Mesenteric fat pad (tissue), 1 donor: ENCODE data around the gene LRIG3. TPM values are rescaled to one million over a fixed set of nuclear protein-coding genes. Genes with fewer than 3 reads are reported as not detected.
"Not testable (repeated sequence)": the region's sequence is repeated elsewhere in the genome, so short reads cannot be mapped to it uniquely, and the experiment has no call there.

Experiments used
- DNase-seq: peaks from one replicate; pipeline ENCODE4 v3.0.0-alpha.2; 2020; ENCODE audit warnings: low spot score
- long read RNA-seq: library from polyadenylated mRNA; unstranded; transcript quantifications from one replicate; pipeline ENCODE4 v2.0.0, GENCODE V29; 2020
- total RNA-seq: library from RNA; stranded (reverse); fragmentation: NEBNext Ultra II Directional; extraction: Animal tissue kit (Norgen Biotek cat#: 25700); gene quantifications from one replicate; pipeline ENCODE4 v1.2.1, GENCODE V29; 2021
- donor health status: DM: yes; HTN: yes; CAD: no.

The LRIG3 gene, protein sequence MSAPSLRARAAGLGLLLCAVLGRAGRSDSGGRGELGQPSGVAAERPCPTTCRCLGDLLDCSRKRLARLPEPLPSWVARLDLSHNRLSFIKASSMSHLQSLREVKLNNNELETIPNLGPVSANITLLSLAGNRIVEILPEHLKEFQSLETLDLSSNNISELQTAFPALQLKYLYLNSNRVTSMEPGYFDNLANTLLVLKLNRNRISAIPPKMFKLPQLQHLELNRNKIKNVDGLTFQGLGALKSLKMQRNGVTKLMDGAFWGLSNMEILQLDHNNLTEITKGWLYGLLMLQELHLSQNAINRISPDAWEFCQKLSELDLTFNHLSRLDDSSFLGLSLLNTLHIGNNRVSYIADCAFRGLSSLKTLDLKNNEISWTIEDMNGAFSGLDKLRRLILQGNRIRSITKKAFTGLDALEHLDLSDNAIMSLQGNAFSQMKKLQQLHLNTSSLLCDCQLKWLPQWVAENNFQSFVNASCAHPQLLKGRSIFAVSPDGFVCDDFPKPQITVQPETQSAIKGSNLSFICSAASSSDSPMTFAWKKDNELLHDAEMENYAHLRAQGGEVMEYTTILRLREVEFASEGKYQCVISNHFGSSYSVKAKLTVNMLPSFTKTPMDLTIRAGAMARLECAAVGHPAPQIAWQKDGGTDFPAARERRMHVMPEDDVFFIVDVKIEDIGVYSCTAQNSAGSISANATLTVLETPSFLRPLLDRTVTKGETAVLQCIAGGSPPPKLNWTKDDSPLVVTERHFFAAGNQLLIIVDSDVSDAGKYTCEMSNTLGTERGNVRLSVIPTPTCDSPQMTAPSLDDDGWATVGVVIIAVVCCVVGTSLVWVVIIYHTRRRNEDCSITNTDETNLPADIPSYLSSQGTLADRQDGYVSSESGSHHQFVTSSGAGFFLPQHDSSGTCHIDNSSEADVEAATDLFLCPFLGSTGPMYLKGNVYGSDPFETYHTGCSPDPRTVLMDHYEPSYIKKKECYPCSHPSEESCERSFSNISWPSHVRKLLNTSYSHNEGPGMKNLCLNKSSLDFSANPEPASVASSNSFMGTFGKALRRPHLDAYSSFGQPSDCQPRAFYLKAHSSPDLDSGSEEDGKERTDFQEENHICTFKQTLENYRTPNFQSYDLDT
- 17.6 TPM for total RNA-seq
- long read RNA-seq, full-length matches to known transcripts: 1 of 12 reads
- long read RNA-seq, partial matches to known transcripts: 8 of 12 reads
- long read RNA-seq, other reads (novel, unspliced or antisense): 3 of 12 reads

DNA sequence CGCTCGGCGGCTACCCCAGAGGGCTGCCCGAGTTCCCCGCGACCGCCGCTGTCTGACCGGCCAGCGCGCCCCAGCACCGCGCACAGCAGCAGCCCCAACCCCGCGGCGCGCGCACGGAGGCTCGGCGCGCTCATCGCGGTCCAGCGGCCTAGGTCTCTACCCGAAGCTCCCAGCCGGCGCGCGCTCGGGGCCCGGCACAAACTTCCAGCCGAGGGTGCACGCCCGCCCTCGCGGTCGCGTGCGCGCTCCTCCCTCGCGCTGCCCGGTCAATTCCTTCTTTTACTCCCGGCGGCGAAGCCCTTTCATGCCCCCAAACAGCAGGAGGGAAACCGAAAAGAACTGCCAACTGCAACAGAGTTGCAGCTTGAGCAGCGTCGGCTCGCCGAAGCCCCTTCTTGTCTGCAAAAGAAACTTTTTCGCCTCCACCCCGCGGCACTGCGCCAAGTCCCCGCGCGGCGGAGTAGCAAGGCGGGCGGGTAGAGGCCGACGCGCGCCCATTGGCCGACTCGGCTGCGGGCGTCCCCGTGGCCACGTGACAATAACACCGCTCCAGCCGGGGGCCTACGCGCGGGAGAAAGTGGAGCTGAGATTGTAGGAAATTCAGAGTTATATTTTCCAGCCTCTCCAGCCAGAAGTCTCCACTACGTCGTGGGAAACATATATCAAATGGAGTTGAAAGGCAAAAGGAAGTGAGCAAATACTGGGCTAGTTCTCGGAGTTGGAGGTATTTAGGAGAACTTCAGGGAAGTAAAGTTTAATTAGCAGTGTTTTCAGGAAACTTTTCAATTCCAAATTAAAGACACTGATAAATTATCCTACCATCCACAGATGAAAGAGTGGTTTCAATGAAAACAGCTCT, at the start of gene LRIG3:
Gene LRIG3, minus strand, starts transcription at position 403 of the 859 bp plus-strand sequence. Its CDS starts 269 bp downstream, at position 134.
- peak; percentile 96 for DNase-seq

DNA sequence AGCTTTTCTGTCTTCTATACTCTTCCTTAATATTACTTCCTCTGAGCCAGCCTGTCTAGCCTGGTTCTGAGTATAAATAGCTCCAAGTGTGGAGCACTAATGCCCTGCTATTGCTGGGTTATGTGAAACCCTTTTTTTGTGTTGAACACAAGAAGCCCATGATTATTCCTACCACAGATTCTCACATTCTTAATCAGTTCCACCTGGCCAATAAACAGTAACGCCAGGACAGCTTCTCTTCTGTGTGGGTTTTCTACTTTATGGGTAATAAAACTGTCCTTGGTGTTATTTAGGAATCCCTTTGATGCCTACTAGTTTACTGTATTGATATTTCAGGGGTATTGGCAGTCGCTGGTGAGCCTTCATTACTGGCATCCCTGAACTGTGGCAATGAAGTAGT, 48.9 kb upstream of the LRIG3 start:
- no peak for DNase-seq

DNA sequence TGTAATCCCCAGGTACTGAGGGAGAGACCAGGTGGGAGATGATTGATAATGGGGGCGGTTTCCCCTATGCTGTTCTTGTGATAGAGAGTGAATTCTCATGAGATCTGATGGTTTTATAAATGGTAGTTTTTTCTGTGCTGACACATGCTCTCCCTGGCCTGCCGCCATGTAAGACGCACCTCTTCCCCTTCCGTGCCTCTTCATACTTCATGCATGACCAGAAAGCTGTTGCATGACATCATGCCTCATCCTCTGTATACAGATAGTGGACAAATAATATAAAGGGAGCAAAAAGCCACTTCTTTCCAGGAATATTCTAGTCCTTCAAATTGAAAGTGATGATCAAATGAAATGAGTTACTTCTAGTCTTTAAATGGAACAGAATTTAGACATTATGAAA, 47.3 kb upstream of the LRIG3 start:
- DNase-seq: no peak

DNA sequence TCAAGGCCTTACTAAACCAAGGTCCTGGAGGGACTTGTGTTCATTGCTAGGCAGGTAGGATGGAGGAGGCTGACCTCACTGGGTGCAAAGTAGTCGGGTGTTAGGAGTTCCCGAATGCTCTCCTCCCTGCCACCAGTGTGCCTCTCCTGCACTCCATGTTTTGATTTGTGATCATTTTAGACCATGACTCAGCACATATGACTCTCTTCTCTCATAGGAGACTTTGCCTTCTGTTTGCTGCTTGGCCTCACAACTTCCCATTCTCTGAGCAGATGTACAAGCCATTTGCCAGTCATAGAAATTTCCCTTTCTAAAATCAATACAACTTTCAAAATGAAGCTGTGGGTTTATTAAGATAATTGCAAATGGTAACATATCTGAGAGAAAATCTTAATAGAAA, 46.6 kb upstream of the LRIG3 start:
- no peak for DNase-seq

DNA sequence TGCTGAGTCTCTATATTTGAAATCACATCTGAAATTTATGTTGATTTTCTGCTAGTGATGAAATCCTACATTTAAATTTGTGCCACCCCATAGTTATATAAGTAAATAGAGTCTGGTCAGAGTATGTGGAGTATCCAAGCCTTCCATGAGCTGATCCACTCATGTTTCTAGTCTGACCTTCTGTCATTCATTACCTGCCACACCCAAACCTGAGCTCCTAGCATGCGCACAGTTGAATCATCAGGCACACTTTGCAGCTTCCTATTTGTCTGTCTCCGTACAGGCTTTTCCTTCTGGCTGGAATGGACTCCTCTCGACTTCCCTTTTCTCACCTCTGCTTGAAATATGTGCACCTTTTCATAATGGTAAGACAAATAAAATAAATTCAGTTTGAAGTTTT, 45.3 kb upstream of the LRIG3 start:
- DNase-seq: no peak

DNA sequence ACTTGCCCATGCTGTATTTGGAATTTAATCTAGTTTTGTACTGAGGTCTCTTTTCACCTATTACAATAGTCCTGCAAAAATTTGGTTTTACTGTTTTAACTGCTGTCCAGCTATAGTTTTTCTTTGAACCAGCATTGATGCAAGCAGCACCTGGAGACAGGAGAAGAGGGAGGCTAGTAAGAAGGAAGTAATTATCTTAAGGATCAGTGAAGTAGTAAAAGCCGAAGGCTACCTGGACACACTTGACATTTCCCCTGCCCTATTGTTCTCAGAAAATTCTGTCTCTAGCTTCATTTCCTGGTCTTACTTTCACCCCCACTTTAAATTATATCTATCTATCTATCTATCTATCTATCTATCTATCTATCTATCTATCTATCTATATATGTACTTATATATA, 43.5 kb upstream of the LRIG3 start:
- no peak for DNase-seq

DNA sequence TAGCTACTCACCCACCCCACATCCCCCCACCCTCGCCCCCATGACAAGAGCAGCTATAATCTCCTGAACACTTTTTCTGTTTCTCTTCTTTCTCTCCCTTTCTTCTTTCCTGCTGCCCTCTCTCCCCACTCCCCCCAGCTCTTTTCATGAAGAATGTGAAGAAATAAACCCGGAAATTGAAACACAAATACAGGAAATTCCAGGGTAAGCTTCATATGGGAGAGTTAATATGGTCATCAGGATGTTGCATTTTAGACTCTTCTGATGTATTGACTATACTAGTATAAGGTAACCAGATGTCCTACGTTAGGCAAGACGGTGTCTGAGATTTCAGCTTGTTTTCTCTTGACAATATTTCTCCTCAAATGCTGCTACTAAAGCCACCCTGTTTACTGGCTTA, 41.6 kb upstream of the LRIG3 start:
- no peak for DNase-seq

DNA sequence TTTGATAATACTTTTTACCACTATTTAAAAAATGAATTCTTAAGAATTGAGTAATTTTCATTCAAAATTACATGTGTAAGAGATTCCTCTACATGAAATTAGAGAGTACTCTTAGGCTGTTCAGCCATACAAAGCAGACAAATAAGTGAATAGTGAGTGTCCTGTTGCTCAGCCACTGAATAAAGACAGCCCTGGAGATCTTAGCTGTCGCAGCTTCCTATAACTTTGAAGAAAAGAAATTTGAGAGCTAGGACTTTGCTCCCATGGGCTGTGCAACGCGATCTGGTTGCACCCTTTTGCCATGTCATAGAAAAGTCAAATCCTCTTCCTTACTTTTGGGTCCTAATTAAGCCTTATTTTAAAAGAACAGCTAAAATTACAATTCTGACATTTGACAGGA, 40.9 kb upstream of the LRIG3 start:
- no peak for DNase-seq

DNA sequence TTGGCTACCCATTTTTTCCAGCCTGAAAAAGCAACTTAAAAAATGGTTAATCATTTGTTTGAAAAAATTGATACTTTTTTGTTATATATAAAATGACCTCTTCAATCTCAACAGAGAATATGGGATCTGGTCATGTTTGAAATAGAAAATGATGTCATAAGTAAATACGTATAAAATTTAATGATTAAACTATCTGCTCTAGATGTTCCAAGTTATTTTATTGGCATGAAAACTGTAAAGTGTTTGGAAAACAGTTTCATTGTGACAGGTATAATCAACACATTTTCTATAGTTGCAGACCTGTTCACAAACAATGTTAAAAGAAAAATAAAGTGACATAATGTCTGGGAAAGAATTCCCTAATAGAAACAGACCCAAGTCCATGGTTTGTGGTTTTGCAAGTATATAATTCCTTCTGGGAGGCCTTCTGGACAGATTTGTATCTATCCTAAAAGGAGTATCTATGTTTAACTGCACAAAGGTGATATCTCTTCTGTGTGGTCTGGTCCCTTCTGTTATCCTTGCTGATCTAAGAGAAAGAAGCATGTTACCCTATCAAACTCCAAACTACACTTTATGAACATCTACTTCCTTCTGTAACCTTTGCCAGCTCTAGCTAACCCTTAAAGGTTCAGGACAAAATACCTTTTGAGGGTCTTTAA, 39.5 kb upstream of the LRIG3 start:
- no peak for DNase-seq

DNA sequence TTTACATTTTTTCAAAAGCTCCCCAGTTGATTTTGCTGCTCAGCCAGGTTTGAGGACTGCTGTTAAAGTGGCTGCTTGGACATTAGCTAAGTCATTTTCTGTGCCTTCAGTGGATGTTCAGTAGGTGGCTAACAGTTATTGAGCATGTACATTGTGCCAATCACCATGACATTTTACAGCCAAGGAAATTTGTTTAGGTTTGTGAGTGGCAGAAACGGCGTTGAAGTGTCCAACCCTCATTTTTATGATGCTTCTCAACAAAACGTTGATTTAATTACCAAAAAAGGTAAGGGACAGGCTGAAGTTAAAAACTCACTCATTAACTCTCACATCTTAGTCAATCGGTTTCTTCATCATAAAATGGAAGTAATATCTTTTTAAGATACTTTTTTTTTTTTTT, 37.0 kb upstream of the LRIG3 start:
- DNase-seq: no peak

DNA sequence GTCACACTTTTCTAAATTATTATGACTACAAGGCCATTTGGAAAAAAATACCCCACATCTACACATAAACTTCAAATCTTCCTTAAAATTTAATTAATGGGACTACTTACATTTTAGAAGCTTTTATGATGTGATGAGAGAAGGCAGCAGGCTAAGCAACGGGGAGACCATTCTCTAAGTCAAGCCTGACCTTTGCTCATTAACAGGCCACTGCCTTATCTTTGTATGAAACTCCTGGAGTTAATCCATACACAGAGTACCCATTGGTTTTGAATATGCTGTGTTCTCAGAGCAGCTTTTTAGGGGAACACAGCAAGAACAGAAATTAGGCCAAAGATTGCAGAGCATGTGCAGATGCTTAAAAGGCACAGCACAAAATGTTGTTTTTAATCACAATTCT, 35.5 kb upstream of the LRIG3 start:
- DNase-seq: no peak

DNA sequence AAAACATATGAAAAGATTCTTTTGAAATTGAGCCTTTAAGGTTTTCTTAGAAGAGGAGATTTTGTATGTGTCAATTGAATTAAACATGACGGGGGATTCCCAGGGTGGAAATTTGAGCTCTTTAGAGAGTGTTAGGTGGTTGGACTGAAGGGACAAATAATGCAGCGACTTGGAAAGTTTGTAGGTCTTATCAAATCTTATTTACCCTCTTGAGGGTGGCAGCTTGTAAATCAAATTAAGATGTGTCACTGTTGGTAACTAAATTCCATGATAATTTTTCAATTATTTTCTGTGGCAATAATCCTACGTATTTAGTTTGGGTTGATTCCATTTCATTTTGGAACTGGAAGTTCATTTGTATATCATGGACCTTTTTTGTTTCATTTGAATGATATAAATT, 33.7 kb upstream of the LRIG3 start:
- DNase-seq: no peak

DNA sequence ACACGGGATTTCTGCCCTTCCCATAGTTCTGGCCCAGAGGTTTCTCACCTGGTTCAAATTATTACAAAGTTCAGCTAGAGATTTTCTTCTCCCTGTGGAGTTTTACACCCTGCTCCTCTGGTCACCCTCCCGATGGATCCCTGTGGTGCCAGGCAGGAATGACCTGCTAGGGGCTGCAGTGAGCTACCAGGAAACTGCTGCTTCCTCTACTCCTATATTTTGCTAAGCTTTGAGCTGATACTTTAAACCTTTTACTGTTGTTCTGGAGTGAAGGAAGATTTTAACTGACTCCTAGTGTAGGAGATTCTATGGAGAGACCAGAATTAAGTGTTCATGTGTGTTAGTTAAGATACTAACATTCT, 30.4 kb upstream of the LRIG3 start:
- no peak for DNase-seq

DNA sequence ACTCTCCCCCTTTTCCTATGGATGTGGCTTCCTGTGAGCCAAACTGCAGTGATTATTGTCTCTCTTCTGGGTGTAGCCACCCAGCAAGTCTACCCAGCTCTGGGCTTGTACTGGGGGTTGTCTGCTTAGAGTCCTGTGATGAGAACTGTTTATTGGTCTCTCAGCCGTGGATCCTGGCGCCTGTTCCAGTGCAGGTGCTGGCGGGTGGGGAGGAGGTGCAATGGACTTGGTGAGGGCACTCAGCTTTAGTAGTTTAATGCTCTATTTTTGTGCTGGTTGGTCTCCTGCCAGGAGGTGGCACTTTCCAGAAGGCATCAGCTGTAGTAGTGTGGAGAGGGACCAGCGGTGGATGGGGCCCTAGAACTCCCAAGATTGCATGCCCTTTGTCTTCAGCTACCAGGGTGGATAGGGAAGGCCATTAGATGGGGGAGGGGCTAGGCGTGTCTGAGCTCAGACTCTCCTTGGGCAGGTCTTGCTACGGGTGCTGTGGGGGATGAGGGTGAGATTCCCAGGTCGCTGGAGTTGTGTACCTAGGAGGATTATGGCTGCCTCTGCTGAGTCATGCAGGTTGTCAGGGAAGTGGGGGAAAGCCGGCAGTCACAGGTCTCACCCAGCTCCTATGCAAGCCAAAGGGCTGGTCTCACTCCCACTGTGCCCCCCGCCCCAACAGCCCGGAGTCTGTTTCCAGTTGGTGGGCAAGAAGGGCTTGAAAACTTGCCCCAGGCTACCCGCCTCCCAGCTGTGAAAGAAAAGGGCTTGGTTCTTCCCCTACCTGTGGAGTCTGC, 29.8 kb upstream of the LRIG3 start:
- not testable (repeated sequence) for DNase-seq

DNA sequence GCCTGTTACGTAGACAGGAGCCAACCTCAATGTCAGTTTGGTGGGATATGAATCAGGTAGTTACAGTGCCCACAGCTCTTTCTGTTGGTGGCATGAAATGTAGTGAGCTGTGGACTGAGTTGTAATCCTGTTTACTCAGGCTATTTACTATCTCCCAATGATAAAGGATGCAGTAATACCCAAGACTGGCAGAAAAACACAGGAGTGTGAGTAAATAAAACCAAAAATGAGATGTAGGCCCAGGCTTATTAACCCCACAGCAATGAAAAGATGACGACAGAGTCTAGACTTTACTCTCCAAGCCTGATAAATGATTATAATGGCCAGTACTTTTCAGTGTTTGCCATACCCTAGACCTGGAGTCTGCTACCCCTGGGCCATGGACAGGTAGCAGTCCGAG, 22.8 kb upstream of the LRIG3 start:
- no peak for DNase-seq

DNA sequence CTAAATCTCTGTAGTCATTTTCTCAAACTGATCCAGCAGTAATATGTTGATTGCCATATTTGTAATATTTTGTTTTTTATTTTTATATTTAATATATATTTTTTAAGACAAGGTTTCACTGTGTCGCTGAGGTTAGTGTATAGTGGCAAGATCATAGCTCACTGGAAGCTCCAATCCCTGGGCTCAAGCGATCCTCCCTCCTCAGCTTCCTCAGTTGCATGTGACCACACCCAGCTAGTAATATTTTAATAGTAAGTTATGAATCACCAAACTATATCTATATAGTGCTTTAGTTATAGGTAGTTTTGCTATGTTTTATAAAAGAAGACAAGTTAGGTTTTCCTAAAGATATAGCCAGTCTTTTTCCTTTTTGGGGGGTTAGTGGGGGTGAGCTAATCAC, 22.0 kb upstream of the LRIG3 start:
- DNase-seq: no peak

DNA sequence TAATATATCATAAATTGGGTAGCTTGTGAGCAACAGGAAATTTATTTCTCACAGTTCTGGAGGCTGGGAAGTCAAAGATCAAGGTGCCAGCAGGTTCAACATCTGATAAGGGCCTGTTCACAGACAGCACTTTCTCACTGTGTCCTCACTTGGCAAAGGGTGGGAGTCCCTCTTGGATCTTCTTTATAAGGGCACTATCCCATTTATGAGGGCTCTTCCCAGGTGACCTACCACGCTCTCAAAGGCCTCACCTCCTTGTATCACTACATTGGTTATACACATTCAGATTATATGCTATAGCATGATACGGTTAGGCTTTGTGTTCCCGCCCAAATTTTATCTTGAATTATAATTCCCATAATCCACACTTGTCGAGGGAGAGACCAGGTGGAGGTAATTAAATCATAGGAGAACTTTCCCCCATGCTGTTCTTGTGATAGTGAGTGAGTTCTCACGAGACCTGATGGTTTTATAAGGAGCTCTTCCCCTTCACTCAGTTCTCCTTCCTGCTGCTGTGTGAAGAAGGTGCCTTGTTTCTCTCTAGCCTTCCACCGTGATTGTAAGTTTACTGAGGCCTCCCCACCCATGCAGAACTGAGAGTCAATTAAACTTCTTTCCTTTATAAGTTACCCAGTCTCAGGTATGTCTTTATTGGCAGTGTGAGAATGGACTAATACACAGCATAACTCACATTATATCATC, 19.2 kb upstream of the LRIG3 start:
- DNase-seq: no peak

DNA sequence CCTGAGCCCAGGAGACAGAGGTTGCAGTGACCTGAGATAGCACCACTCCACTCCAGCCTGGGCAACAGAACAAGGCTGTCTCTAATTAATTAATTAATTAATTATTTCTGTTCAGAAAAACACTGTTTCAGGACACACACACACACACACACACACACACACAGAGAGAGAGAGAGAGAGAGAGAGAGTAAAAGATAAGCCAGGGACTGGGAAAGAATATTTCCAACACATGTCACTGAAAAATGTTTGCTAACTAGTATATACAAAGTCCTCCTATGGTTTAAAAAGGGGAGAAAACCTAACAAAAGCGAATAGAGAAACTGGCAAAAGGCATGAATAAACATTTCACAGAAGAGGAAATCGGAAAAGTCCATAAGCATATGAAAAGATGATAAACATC, 18.1 kb upstream of the LRIG3 start:
- DNase-seq: no peak

DNA sequence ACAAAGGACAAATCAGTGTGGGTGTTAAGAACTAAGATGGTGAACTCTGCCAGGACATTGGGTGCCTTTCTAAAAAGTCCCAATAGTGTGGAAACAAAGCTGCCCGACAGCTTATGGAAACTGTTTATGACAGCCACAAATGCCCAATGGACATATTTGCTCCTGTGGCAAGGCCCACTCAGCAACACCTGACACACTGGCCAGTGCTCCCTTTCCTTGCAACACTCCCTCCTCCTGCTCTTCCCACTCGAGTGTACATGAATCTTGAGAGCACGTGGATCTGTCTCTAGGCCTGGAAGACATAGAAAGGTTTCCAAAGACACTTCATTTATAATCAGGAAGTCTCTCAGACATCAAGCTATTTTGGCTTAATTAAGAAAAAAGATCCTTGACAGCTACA, 14.2 kb upstream of the LRIG3 start:
- no peak for DNase-seq
